AG04450 (cell line): ENCODE measurements around the gene WDR75. TPM values are rescaled to one million over a fixed set of nuclear protein-coding genes. Genes with fewer than 3 reads are reported as not detected.

Experiments
- CTCF ChIA-PET: fragments of 300-600, 350-600 bp; formaldehyde crosslinking; extraction: SDS; loops from one replicate; lab custom pipeline; 2022; ENCODE audit warnings: antibody characterized with exemption, inconsistent platforms; lab: Charles Lee
- POLR2A ChIA-PET: fragments of 350-600 bp; formaldehyde crosslinking; extraction: SDS; loops from one replicate; lab custom pipeline; 2021; ENCODE audit warnings: antibody characterized with exemption, inconsistent platforms; lab: Yijun Ruan, JAX
- DNase-seq: peaks from one replicate; pipeline ENCODE4 v3.0.0-alpha.2; 2011; ENCODE audit warnings: low read depth, low spot score
- H3K27ac ChIP-seq: one replicate; pipeline ENCODE4 v1.5.1; 2012; ENCODE audit warnings: low read depth, low read length, control low read depth
- H3K27me3 ChIP-seq: one replicate; pipeline ENCODE4 v1.6.0; 2012; ENCODE audit warnings: low read length; ENCODE audit not compliant: control insufficient read depth, insufficient read depth
- H3K4me3 ChIP-seq: 2 replicates; pipeline ENCODE4 v1.5.1; 2011; ENCODE audit warnings: mild to moderate bottlenecking, low read depth, low read length, control low read depth
- H3K9me3 ChIP-seq: 2 replicates; pipeline ENCODE4 v1.5.1; 2012; ENCODE audit warnings: low read length; ENCODE audit not compliant: control insufficient read depth, insufficient read depth
- polyA plus RNA-seq: library from polyadenylated mRNA; depleted of rRNA; stranded (reverse); fragments of >200 nt; gene quantifications from 2 replicates; pipeline ENCODE4 v1.2.3, GENCODE V29; 2011
- TF ChIP-seq, protein P1 (sequence below): IDR thresholded peaks from 2 replicates; pipeline ENCODE4 v1.5.1; 2011; ENCODE audit warnings: low read depth, low read length, control low read depth, inconsistent platforms

Gene WDR75
- polyA plus RNA-seq, 1 experiment: 48.0 TPM

DNA sequence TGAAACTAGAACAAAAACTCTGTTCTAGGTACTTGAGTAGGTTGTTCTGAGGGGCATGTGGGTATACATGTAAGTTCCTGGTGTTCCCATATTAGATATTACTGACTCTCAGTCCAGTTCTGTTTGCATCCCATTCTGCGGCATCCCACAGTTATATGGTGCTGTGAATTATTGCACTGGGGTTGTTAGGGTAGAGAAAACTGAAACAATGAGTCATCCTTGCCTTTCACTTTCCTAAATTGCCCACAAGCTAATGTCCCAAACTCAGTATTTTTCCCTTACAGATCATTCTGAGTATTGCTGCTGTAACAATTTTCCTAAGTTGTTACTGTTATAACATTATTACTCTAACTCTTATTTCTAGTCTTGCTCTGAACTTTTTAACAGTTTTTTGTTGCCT, 3.0 kb downstream of the WDR75 start:
- no peaks in the 10 kb centered on the region for H3K27me3 ChIP-seq
- no peak overlapping the region for H3K27ac ChIP-seq
- TF ChIP-seq, protein P1, sequence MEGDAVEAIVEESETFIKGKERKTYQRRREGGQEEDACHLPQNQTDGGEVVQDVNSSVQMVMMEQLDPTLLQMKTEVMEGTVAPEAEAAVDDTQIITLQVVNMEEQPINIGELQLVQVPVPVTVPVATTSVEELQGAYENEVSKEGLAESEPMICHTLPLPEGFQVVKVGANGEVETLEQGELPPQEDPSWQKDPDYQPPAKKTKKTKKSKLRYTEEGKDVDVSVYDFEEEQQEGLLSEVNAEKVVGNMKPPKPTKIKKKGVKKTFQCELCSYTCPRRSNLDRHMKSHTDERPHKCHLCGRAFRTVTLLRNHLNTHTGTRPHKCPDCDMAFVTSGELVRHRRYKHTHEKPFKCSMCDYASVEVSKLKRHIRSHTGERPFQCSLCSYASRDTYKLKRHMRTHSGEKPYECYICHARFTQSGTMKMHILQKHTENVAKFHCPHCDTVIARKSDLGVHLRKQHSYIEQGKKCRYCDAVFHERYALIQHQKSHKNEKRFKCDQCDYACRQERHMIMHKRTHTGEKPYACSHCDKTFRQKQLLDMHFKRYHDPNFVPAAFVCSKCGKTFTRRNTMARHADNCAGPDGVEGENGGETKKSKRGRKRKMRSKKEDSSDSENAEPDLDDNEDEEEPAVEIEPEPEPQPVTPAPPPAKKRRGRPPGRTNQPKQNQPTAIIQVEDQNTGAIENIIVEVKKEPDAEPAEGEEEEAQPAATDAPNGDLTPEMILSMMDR: no peak
- H3K4me3 ChIP-seq: no peak overlapping the region
- H3K9me3 ChIP-seq: no peaks in the 10 kb centered on the region
- POLR2A ChIA-PET: no interaction called here
- DNase-seq: no peak
- CTCF ChIA-PET: interaction anchor here (1.3 to 2.1 kb wide), 2 partner anchors 216 to 350 kb away, joined by 3 to 7 read pairs; no protein-coding TSS in a partner anchor

DNA sequence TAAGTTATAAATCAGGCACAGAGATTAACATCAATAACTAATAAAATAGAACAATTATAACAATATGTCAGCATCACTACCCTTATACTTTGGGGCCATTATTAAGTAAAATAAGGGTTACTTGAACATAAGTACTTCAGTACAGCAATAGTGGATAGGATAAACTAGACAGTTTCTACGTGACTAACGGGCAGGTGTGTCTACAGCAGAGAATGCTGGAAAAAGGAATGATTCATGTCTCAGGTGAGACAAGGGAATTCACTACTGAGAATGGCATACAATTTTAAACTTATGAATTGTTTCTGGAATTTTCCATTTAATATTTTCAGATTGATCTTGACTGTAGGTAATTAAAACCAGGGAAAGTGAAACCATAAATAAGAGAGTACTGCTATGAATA, 5.5 kb downstream of the WDR75 start:
- POLR2A ChIA-PET: no interaction called here
- Histone ChIP-seq H3K4me3 (no peak overlapping the region), H3K27ac (no peak overlapping the region), H3K27me3 (no peaks in the 10 kb centered on the region), H3K9me3 (no peaks in the 10 kb centered on the region)
- CTCF ChIA-PET: no interaction called here
- no peak for DNase-seq
- TF ChIP-seq, protein P1: no peak

DNA sequence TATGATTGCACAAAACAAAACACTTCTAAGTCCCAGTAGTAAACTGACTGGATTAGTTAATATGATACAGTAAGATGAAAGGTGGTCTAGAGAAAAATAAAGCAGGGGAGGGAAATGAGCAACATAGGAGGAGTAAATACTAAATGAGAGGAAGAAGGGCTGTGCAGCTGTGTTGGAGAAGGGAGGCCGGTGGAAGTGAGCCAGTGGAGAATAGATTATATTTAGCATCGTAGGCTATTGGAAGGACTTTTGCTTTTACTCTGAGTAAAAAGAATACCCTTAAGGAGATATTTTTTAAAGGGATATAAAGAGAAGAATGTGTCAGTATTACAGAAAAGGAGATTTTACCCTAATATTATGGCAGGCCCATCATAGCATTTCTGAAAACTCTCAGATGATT, 12.7 kb downstream of the WDR75 start:
- Histone ChIP-seq H3K27me3 (no peaks in the 10 kb centered on the region), H3K27ac (no peak overlapping the region), H3K4me3 (no peak overlapping the region), H3K9me3 (no peaks in the 10 kb centered on the region)
- ChIA-PET POLR2A (no interaction called here), CTCF (no interaction called here)
- TF ChIP-seq, protein P1: no peak
- DNase-seq: no peak

DNA sequence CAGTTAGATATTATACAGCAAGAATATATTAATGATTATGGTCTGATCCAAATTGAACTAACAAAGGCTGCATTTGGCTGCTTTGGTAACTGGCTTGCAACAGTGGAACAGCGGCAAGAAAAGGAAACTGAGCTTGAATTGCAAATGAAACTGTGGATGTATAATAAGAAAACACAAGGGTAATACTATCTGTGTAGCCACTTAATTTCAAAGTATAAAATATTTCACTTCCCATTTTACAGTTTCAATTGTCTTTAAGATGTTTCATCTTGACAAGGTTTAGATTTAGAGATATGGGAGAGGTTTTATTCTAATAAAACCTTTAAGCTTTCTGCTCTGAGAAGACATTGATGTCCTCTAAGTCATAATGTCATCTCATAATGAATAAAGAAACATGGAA, 23.8 kb downstream of the WDR75 start:
- POLR2A ChIA-PET: no interaction called here
- Histone ChIP-seq H3K27me3 (no peaks in the 10 kb centered on the region), H3K27ac (no peak overlapping the region), H3K4me3 (no peak overlapping the region), H3K9me3 (no peaks in the 10 kb centered on the region)
- DNase-seq: no peak
- CTCF ChIA-PET: interaction anchor here (1.2 to 3.8 kb wide), 4 partner anchors 11 to 196 kb away, joined by 3 to 18 read pairs (median 4); partner anchors contain the start of gene ASNSD1
- TF ChIP-seq, protein P1: no peak

DNA sequence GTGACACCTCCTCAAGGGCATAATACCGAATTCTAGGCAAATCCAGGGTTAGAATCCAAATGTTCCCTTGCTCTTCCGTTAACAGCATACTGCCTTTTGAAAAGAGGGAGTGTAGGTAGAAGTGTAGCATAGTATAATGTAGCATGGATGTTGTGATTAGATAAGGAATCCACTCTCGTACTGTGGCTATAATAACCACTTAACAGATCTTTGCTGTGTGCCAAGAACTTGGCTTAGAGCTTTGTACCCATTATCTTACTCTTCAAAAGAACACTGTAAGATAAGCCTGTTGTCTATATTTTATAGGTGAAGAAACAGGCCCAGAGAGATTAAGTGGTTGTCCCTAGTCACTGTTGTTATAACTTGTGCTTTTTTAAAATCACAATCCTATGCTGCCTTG, 24.2 kb downstream of the WDR75 start:
- no peaks in the 10 kb centered on the region for H3K27me3 ChIP-seq
- no peaks in the 10 kb centered on the region for H3K9me3 ChIP-seq
- H3K27ac ChIP-seq: no peak overlapping the region
- ChIA-PET POLR2A (no interaction called here), CTCF (interaction anchor here (0.6 to 3.8 kb wide), 5 partner anchors 10 to 287 kb away, joined by 3 to 18 read pairs (median 3); partner anchors contain the start of gene ASNSD1)
- TF ChIP-seq, protein P1: no peak
- no peak overlapping the region for H3K4me3 ChIP-seq
- no peak for DNase-seq
